Body of pancreas (tissue), 4 donors: ENCODE data around the gene DDTL. TPM values are rescaled to one million over a fixed set of nuclear protein-coding genes. Genes with fewer than 3 reads are reported as not detected.
A peak's percentile ranks its signal among the peaks of the same experiment; 100 is the strongest.
"Not testable (repeated sequence)": the region's sequence is repeated elsewhere in the genome, so short reads cannot be mapped to it uniquely, and the experiment has no call there.

Experiments
- ATAC-seq: fragments of 150-250 bp; one replicate; pipeline ENCODE4 v1.9.1; 2016
- DNase-seq, 4 donors: peaks; one replicate each; pipeline ENCODE4 v3.0.0-alpha.2; 2019
- H3K27ac ChIP-seq, 4 donors: fragments of 200-600 bp; sonication (generic); 1 replicate in 3 of 4; 2 replicates in 1 of 4; pipeline versions ENCODE4 v1.5.1 to v1.6.1; 2016 to 2019; ENCODE audit warnings: mild to moderate bottlenecking in 1 of 4, mixed read lengths in 1 of 4, moderate library complexity in 1 of 4
- H3K27me3 ChIP-seq, 2 donors: fragments of 200-600 bp; sonication (generic); one replicate each; pipeline ENCODE4 v1.6.0; 2016; ENCODE audit warnings: mild to moderate bottlenecking in 1 of 2
- H3K36me3 ChIP-seq, 2 donors: fragments of 200-600 bp; sonication (generic); replicated peaks in 1 of 2; 2 replicates each; pipeline ENCODE4 v1.5.1; 2016; ENCODE audit warnings: low read depth in 2 of 2; ENCODE audit not compliant: insufficient read depth in 1 of 2
- H3K4me1 ChIP-seq: fragments of 200-600 bp; sonication (generic); one replicate; pipeline ENCODE4 v1.6.0; 2016
- H3K4me3 ChIP-seq, 2 donors: fragments of 200-600 bp; sonication (generic); 1 replicate in 1 of 2; 2 replicates in 1 of 2; pipeline ENCODE4 v1.5.1; 2016 to 2019
- H3K9me3 ChIP-seq, 3 donors: fragments of 200-600 bp; sonication (generic); 1 replicate in 2 of 3; 2 replicates in 1 of 3; pipeline ENCODE4 v1.5.1; 2016
- POLR2A ChIP-seq, 3 donors: fragments of 450-650 bp; IDR thresholded peaks; one replicate each; pipeline ENCODE4 v1.6.1; 2016; ENCODE audit warnings: antibody characterized with exemption in 3 of 3, mild to moderate bottlenecking in 2 of 3
- WGBS, 2 donors: methylation state at CpG; one replicate each; pipeline ENCODE4 v1.1.5; 2017; 5-methylcytosine and 5-hydroxymethylcytosine counted together
- intact Hi-C: fragments of 100-400 bp; cut with DNase I; formaldehyde crosslinking; loops from one replicate; pipeline ENCODE4 v1.15.1; 2023
- total RNA-seq, 2 donors: library from RNA; depleted of rRNA; stranded (reverse); fragments of >200 nt; gene quantifications; one replicate each; pipeline ENCODE4 v1.1.0, GENCODE V29; 2016
- TF ChIP-seq, protein P1 (sequence below), 7 experiments: fragments of 450-650 bp in 4 of 7; fragments of 200-600 bp in 3 of 7; sonication (generic) in 3 of 7; IDR thresholded peaks; one replicate each; pipeline ENCODE4 v1.5.1; 2016 to 2019; ENCODE audit warnings: antibody characterized with exemption in 7 of 7

DDTL gene
- total RNA-seq, 2 donors from 2014 or later: 0.66 TPM; not detected in 1

DNA sequence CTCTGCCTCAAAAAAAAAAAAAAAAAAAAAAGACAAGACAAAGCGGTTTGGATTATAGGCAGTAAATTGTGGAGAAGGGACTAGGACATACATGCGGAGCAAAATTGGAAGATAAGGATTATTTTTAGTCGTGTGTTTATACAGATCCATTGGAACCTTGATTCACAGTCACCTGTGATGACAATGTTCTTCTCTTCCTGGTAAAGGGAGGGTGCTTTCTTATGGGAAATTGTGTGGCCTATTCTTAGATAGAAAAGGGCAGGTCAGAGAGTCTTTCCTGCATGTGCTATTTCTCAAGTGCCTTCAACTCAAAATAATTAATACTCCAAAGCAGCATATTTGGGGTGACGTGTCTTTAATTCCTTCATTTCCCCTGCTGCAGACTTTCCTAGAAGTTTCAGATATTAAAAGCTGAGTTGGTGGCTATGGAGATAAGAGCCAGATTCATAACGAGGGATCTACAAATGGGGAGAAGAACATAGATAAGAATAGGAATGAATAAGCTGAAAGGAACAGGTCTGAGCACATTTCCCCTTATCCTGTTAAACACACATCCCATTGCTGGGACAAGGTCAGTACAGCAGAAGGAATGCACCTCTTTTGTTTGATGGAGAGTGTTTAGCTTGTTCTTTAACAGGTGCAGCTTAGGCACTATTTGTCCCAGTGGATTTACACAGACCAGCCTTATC, 28.2 kb upstream of the DDTL start:
- no peaks in the 10 kb centered on the region for H3K4me1 ChIP-seq
- H3K4me3 ChIP-seq: no peak overlapping the region
- no peak for DNase-seq
- H3K36me3 ChIP-seq: no peaks in the 10 kb centered on the region
- no peaks in the 10 kb centered on the region for H3K9me3 ChIP-seq
- no peak for ATAC-seq
- WGBS, 2 donors: 32 to 59% methylated on average over 4 to 5 of the region's 5 CpGs
- TF ChIP-seq POLR2A (IDR thresholded peaks at IDR 0.05): no peak
- TF ChIP-seq, protein P1, sequence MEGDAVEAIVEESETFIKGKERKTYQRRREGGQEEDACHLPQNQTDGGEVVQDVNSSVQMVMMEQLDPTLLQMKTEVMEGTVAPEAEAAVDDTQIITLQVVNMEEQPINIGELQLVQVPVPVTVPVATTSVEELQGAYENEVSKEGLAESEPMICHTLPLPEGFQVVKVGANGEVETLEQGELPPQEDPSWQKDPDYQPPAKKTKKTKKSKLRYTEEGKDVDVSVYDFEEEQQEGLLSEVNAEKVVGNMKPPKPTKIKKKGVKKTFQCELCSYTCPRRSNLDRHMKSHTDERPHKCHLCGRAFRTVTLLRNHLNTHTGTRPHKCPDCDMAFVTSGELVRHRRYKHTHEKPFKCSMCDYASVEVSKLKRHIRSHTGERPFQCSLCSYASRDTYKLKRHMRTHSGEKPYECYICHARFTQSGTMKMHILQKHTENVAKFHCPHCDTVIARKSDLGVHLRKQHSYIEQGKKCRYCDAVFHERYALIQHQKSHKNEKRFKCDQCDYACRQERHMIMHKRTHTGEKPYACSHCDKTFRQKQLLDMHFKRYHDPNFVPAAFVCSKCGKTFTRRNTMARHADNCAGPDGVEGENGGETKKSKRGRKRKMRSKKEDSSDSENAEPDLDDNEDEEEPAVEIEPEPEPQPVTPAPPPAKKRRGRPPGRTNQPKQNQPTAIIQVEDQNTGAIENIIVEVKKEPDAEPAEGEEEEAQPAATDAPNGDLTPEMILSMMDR (IDR thresholded peaks at IDR 0.05): no peak
- intact Hi-C loops: no loop called here
- H3K27me3 ChIP-seq: no peaks in the 10 kb centered on the region
- no peak overlapping the region for H3K27ac ChIP-seq

DNA sequence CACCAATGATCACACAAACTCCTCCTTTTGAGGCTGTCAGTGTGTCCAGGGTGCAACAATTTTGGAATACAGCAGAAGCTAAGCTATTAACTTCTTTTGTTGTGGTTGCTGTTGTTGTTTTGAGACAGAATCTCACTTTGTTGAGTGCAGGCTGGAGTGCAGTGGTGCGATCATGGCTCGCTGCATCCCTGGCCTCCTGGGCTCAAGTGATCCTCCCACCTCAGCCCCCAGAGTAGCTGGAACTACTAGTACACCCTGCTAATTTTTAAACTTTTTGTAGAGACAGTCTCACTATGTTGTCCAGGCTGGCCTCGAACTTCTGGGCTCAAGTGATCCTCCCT, 27.7 kb upstream of the DDTL start:
- no peaks in the 10 kb centered on the region for H3K4me1 ChIP-seq
- 67 to 71% methylated on average over 3 of the region's 3 CpGs for WGBS, 2 donors
- no peak overlapping the region for H3K27ac ChIP-seq
- ATAC-seq (no peak), DNase-seq (no peak)
- no peaks in the 10 kb centered on the region for H3K27me3 ChIP-seq
- no peaks in the 10 kb centered on the region for H3K36me3 ChIP-seq
- no peak overlapping the region for H3K4me3 ChIP-seq
- TF ChIP-seq, protein P1 (IDR thresholded peaks at IDR 0.05): no peak
- no peak for TF ChIP-seq POLR2A (IDR thresholded peaks at IDR 0.05)
- intact Hi-C loops: no loop called here
- H3K9me3 ChIP-seq: no peaks in the 10 kb centered on the region

DNA sequence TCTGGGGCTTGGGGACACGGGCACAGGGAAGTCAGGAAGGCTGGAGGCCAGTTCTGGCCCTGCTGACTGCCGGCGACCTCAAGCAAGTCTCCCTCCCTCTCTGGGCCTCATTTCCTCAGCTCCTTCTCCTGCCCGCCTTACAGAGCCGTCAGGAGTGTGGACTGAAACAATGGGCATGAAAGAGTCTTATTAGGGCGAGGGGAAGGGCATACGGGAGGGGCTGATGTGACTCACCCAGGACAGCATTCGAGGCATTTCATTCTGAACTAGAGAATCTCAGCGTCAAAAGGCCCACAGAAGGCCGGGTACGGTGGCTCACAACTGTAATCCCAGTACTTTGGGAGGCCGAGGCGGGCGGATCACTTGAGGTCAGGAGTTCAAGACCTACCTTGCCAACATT, 26.5 kb upstream of the DDTL start:
- H3K4me3 ChIP-seq, H3K27me3 ChIP-seq, H3K4me1 ChIP-seq, H3K27ac ChIP-seq, ATAC-seq, intact Hi-C loops, DNase-seq, H3K36me3 ChIP-seq, H3K9me3 ChIP-seq: not testable (repeated sequence)
- no CpG with 5 or more reads among the region's 14 CpGs for WGBS, 2 donors

DNA sequence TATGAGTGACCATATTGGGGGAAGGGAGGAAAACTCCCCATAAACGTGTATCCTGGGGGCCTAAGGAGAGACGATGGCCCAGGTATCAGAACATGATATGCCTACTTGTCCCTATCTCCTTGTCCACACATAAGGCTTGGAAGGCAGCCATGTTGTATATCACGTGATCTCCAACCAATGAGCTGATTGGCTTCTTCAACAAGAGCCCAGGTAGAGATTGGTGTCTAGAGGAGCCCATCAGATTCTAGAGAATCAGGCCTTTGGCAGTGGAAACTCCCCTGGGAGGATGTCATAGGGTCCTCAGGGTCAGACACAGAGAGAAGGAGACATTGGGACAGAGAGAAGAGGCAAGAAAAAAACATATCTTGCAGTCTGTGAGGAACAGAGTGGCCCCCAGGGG, 19.3 kb upstream of the DDTL start:
- H3K27me3 ChIP-seq, H3K9me3 ChIP-seq, H3K4me3 ChIP-seq, H3K4me1 ChIP-seq, intact Hi-C loops, H3K36me3 ChIP-seq, ATAC-seq, H3K27ac ChIP-seq: not testable (repeated sequence)
- DNase-seq: peak in 1 of 4 donors; percentile 37
- 38% methylated on average over 3 of the region's 3 CpGs; no CpG with 5 or more reads in 1 of the 2 donors for WGBS, 2 donors

DNA sequence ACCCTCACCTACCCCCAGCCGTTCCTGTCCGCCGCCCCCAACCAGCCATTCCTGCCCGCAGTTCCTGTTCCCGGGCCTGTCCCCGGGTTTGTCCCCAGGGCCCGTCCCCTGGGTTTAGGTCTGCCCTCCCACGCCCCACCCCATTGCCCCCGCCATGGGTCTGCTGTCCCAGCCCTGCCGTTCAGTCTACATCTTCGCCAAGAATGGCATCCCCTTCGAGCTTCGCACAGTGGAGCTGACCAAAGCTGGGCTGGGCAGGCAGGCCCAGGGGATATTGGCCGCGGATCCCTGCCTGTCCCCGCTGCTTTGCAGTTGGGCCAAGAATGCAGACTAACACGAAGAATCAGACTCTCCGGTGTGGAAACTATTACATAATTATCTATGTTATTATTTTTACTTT, 16.9 kb upstream of the DDTL start:
- DNase-seq, H3K27me3 ChIP-seq, H3K4me1 ChIP-seq, ATAC-seq, H3K4me3 ChIP-seq, H3K9me3 ChIP-seq, H3K36me3 ChIP-seq, H3K27ac ChIP-seq: not testable (repeated sequence)
- intact Hi-C loops: loop anchor here (5.0 kb wide), 1 partner anchor 48 kb away; no protein-coding TSS in a partner anchor
- WGBS, 2 donors: 74 to 77% methylated on average over 16 to 18 of the region's 18 CpGs

DNA sequence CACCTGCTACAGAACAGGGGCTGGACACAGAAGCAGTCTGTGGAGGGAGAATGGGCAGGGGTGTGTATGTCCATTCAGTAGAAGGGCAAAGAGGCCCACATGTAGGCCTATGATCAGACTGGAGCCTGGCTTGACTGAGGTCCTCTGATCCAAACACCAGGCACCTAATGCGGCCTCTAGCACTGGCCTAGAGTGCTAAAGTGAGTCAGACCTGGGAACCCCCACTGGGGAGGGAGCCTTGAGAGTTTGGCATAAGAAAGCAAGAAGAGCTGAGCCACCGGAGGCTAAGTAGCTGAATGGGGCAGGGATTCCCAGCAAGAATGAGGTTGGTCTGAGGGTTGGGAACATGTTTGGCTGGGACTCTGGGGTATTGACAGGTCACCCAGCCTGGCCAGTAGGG, 15.3 kb upstream of the DDTL start:
- ATAC-seq, H3K4me3 ChIP-seq, H3K27me3 ChIP-seq, DNase-seq, H3K4me1 ChIP-seq, H3K27ac ChIP-seq, H3K36me3 ChIP-seq, H3K9me3 ChIP-seq: not testable (repeated sequence)
- intact Hi-C loops: loop anchor here (5.0 kb wide), 1 partner anchor 46 kb away; no protein-coding TSS in a partner anchor
- WGBS, 2 donors: 100% methylated on average over 2 of the region's 2 CpGs

DNA sequence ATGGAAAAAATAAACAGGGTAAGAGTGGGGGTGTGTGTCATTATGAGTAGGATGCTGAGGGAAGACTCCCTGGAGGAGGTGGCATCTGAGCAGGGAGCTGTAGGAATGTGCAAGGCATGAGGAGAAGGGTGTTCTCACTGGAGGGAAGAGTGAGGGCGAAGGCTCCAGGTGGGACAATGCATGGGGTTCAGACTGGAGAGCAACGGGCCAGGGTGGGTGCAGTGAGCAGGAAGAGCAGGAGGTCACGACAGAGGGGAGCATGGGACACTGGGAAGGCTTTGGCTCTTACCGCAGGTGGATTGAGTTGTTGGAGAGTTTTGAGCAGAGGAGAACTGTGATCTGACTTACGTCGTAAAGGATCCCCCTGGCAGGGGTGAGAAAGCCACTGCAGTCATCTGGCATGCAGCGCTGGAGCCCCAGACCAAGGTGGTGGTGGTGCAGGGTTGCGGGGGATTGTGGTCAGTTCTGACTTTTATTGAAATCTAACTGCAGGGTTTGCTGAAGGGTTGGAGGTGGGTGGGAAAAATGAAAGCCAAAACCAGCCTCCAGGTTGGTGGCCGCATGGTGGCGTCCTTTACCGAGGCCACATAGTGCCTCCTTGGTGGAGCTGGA, 13.8 kb upstream of the DDTL start:
- not testable (repeated sequence) for H3K4me1 ChIP-seq, H3K36me3 ChIP-seq, DNase-seq, H3K9me3 ChIP-seq, H3K27me3 ChIP-seq, ATAC-seq, H3K27ac ChIP-seq, H3K4me3 ChIP-seq
- WGBS, 2 donors: 60 to 63% methylated on average over 11 of the region's 11 CpGs
- intact Hi-C loops: loop anchor here (5.0 kb wide), 1 partner anchor 44 kb away; no protein-coding TSS in a partner anchor

DNA sequence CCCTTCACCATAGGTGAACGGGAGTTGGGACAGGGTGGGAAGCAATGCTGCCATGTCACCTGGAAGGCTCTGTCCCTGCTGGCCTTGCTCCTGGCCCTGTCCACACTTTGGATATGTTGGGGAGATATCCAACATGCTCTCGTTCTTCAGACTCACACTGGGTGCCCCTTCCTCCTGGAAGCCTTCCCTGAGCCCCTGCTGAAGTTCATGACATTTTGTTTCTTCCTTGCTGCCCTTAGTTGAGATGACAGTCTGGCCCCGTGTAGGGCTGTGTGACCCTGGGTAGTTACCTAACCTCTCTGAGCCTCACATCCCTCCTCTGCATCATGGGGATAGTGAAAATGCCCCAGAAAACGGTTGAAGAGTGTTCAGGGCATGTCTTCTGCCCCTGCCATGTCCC, 13.2 kb upstream of the DDTL start:
- not testable (repeated sequence) for H3K27ac ChIP-seq, DNase-seq, ATAC-seq, H3K9me3 ChIP-seq, H3K27me3 ChIP-seq, H3K4me3 ChIP-seq, H3K4me1 ChIP-seq, H3K36me3 ChIP-seq
- intact Hi-C loops: loop anchor here (5.0 kb wide), 1 partner anchor 44 kb away; no protein-coding TSS in a partner anchor
- 49 to 53% methylated on average over 4 of the region's 4 CpGs for WGBS, 2 donors

DNA sequence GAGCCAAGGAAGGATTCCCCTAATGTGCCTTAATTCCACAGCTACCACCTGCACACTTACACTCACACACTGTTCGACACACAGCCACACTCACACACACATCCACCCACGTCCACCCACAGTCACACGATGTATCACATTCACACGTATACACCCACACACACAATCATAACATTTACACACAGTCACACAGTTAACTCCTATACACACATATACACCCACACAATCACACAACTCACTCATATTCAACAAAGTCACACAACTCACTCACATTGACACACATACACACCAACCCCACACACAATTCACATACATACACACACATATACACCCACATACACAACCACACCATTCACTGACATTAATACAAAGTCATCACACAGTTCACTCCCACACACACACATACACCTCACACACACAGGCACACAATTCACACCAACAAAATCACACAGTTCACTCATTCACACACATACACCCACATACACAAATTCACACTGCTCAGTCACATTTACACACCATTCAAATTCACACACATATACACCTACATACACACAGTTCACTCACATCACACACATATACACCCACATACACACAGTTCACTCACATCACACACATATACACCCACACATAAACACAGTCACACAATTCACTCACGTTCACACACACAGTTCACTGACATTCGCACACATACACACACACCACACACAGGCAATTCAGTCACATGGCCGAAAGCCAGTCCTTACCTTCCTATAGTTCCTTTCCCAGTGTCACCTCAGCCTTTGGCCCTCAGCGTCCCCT, 12.3 kb upstream of the DDTL start:
- intact Hi-C loops: loop anchor here (5.0 kb wide), 1 partner anchor 43 kb away; no protein-coding TSS in a partner anchor
- H3K4me3 ChIP-seq, H3K9me3 ChIP-seq, H3K4me1 ChIP-seq, ATAC-seq, H3K27me3 ChIP-seq, DNase-seq, H3K36me3 ChIP-seq, H3K27ac ChIP-seq: not testable (repeated sequence)
- 66 to 75% methylated on average over 8 of the region's 8 CpGs for WGBS, 2 donors
